Upper lobe of right lung (tissue), 1 donor: ENCODE results near the gene BASP1. TPM values are rescaled to one million over a fixed set of nuclear protein-coding genes. Genes with fewer than 3 reads are reported as not detected.
"Not testable (repeated sequence)": the region's sequence is repeated elsewhere in the genome, so short reads cannot be mapped to it uniquely, and the experiment has no call there.

Experiments used
- ATAC-seq: fragments of 200-7000 bp; cut with Tn5 transposase; one replicate; pipeline ENCODE4 v1.9.1; 2020; ENCODE audit warnings: mild to moderate bottlenecking, moderate library complexity
- DNase-seq: peaks from one replicate; pipeline ENCODE4 v3.0.0-alpha.2; 2020
- H3K27ac ChIP-seq: fragments of 200-600 bp; one replicate; pipeline ENCODE4 v1.8.0; 2022
- H3K27me3 ChIP-seq: fragments of 200-600 bp; one replicate; pipeline ENCODE4 v1.8.0; 2022; ENCODE audit warnings: mild to moderate bottlenecking
- H3K36me3 ChIP-seq: fragments of 200-600 bp; one replicate; pipeline ENCODE4 v1.8.0; 2022
- H3K4me1 ChIP-seq: fragments of 200-600 bp; one replicate; pipeline ENCODE4 v1.8.0; 2022
- H3K4me3 ChIP-seq: fragments of 200-600 bp; one replicate; pipeline ENCODE4 v1.8.0; 2022; ENCODE audit warnings: mild to moderate bottlenecking
- H3K9me3 ChIP-seq: fragments of 200-600 bp; one replicate; pipeline ENCODE4 v1.8.0; 2022
- intact Hi-C: fragments of 100-400 bp; cut with DNase I; formaldehyde crosslinking; loops from one replicate; pipeline ENCODE4 v1.11.0; 2022
- total RNA-seq: library from RNA; stranded (reverse); fragmentation: NEBNext Ultra II Directional; extraction: Animal tissue kit (Norgen Biotek cat#: 25700); gene quantifications from one replicate; pipeline ENCODE4 v1.2.1, GENCODE V29; 2021
- TF ChIP-seq, protein P1 (sequence below): fragments of 200-600 bp; IDR thresholded peaks from one replicate; pipeline ENCODE4 v1.8.0; 2022; ENCODE audit warnings: antibody characterized with exemption
- donor health status: DM: no; HTN: yes; CAD: no; lungs with severe emphysema.

BASP1 gene
- total RNA-seq, 1 donor from 2014 or later, result 31.1 TPM

DNA sequence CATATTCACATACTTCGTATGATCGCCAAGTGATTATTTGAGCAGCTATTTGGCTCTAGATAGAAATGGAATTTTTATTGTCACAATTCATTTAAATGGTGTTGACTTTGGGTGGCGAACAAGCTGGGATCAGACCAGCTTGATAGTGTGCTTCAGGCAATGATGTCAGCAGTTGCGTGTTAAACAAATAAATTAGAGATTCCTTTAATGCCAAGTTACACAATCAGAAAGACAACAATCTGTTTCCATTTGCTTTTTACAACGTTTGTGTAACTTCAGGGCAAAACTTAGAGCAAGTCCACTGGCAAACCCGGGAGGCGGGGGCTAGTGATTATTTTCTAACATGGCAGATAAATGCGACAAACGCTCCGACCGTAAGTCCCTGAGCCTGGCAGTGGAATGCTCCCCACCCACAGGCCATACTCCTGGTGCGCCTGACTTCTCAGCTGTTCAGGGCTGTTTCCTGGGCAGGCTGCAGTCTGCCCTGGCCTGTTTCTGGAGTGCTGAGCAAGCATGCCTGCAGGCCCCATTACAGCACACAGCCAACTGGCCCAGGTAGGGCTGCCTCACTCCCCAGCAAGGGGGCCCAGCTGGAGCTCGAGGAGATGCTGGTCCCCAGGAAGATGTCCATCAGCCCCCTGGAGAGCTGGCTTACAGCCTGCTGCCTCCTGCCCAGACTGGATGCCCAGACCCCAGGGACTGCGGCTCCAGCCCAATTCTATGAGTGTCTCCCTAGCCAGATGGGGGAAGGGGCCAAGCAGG, 88.7 kb downstream of the BASP1 start:
- intact Hi-C loops, result no loop called here
- peak overlapping the region; percentile 67 for H3K27ac ChIP-seq
- DNase-seq (peak; percentile 72), ATAC-seq (peak; percentile 92)
- H3K27me3 ChIP-seq, result no peaks in the 10 kb centered on the region
- H3K4me3 ChIP-seq, result no peak overlapping the region
- TF ChIP-seq, protein P1, sequence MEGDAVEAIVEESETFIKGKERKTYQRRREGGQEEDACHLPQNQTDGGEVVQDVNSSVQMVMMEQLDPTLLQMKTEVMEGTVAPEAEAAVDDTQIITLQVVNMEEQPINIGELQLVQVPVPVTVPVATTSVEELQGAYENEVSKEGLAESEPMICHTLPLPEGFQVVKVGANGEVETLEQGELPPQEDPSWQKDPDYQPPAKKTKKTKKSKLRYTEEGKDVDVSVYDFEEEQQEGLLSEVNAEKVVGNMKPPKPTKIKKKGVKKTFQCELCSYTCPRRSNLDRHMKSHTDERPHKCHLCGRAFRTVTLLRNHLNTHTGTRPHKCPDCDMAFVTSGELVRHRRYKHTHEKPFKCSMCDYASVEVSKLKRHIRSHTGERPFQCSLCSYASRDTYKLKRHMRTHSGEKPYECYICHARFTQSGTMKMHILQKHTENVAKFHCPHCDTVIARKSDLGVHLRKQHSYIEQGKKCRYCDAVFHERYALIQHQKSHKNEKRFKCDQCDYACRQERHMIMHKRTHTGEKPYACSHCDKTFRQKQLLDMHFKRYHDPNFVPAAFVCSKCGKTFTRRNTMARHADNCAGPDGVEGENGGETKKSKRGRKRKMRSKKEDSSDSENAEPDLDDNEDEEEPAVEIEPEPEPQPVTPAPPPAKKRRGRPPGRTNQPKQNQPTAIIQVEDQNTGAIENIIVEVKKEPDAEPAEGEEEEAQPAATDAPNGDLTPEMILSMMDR, result no peak
- peaks cover 11% of the 10 kb centered on the region for H3K4me1 ChIP-seq
- no peaks in the 10 kb centered on the region for H3K36me3 ChIP-seq
- no peaks in the 10 kb centered on the region for H3K9me3 ChIP-seq

DNA sequence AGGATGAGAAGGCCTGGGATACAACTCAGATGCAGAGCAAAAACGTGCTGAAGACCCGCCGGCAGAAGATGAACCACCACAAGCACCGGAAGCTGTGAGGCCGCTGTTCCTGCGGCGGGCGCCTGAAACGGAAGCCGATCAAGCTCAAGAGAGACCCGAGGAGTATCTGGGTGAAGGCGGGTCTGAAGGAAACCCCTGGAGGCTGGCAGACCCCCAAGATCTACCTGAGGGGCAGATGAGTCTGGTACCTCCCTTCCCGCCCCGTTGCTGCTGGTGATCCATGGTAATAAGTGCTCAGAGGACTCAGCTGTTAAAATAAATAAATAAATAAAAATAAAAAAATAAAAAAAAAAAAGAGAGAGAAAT, 89.3 kb downstream of the BASP1 start:
- Histone ChIP-seq H3K27me3 (no peaks in the 10 kb centered on the region), H3K4me1 (peaks cover 11% of the 10 kb centered on the region), H3K9me3 (no peaks in the 10 kb centered on the region), H3K27ac (peak overlapping the region; percentile 67), H3K36me3 (no peaks in the 10 kb centered on the region), H3K4me3 (no peak overlapping the region)
- ATAC-seq (no peak), DNase-seq (no peak)
- TF ChIP-seq, protein P1, result no peak
- intact Hi-C loops, result no loop called here

- intact Hi-C loops, DNase-seq, H3K27me3 ChIP-seq, H3K36me3 ChIP-seq, H3K27ac ChIP-seq, ATAC-seq, H3K4me3 ChIP-seq, H3K9me3 ChIP-seq: not testable (repeated sequence)
- H3K4me1 ChIP-seq, result peaks cover 11% of the 10 kb centered on the region
Observed at GRCh38 chr5:17307440-17307839, 90.0 kb downstream of the BASP1 start.

DNA sequence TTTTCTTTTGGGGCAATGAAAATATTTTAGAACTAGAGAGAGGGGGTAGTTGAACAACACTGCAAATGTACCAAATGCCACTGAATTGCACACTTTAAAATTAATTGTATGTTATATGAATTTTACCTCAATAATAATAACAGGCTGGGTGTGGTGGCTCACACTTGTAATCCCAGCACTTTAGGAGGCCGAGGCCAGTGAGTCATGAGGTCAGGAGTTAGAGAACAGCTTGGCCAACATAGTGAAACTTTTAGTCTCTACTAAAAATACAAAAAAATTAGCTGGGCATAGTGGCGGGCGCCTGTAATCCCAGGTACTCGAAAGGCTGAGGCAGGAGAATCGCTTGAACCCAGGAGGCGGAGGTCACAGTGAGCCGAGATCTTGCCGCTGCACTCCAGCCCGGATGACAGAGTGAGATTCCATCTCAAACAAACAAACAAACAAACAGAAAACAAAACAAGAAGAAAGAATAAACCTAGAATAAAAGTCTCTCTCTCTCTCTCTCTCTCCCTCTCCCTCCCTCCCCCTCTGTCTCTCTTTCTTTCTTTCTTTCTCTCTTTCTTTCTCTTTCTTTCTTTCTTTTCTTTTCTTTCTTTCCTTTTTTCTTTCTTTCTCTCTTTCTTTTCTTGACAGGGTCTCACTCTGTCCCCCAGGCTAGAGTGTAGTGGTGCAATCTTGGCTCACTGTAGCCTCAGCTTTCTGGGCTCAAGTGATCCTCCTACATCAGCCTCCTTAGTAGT, 91.1 kb downstream of the BASP1 start:
- TF ChIP-seq, protein P1, result no peak
- Histone ChIP-seq H3K4me1 (peaks cover 11% of the 10 kb centered on the region), H3K36me3 (no peaks in the 10 kb centered on the region), H3K9me3 (no peaks in the 10 kb centered on the region), H3K27me3 (no peaks in the 10 kb centered on the region), H3K27ac (no peak overlapping the region), H3K4me3 (no peak overlapping the region)
- DNase-seq (no peak), ATAC-seq (no peak)
- intact Hi-C loops, result no loop called here

DNA sequence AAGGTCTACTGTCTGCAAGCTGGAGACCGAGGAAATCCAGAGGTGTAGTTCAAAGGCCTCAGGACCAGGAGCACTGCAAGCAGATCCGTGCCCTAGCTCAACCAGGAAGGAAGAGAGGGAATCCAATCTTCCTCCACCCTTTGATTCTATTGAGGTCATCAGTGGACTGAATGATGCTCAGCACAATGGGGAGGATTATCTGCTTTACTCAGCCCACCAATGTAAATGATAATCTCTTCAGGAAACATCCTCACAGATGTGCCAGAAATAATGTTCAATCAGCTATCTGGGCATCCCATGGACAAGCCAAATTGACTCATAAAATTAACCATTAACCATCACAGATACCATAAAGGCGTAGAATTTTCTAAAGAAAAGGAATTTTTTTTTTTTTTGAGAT, 92.0 kb downstream of the BASP1 start:
- intact Hi-C loops, result no loop called here
- no peak overlapping the region for H3K4me3 ChIP-seq

GRCh38 chr5:17310502-17310901, 93.1 kb downstream of the BASP1 start:
- ATAC-seq, H3K36me3 ChIP-seq, intact Hi-C loops, H3K4me3 ChIP-seq, H3K9me3 ChIP-seq, H3K27me3 ChIP-seq, H3K27ac ChIP-seq, DNase-seq: not testable (repeated sequence)
- peaks cover 11% of the 10 kb centered on the region for H3K4me1 ChIP-seq

More for the DNA sequence above, 92.0 kb downstream of the BASP1 start:
- H3K36me3 ChIP-seq, result no peaks in the 10 kb centered on the region
- no peak overlapping the region for H3K27ac ChIP-seq
- no peaks in the 10 kb centered on the region for H3K27me3 ChIP-seq
- no peaks in the 10 kb centered on the region for H3K9me3 ChIP-seq
- H3K4me1 ChIP-seq, result peaks cover 11% of the 10 kb centered on the region
- DNase-seq (no peak), ATAC-seq (no peak)
- TF ChIP-seq, protein P1, result no peak

GRCh38 chr5:17311811-17312210, 94.4 kb downstream of the BASP1 start:
- DNase-seq, intact Hi-C loops, H3K27me3 ChIP-seq: not testable (repeated sequence)

More at GRCh38 chr5:17311811-17312210, 94.4 kb downstream of the BASP1 start:
- not testable (repeated sequence) for H3K4me3 ChIP-seq, H3K4me1 ChIP-seq, H3K9me3 ChIP-seq, H3K27ac ChIP-seq, ATAC-seq, H3K36me3 ChIP-seq
